Esophagus muscularis mucosa (tissue), 4 donors: Measurements from ENCODE around the gene ACACA. TPM values are rescaled to one million over a fixed set of nuclear protein-coding genes. Genes with fewer than 3 reads are reported as not detected.

Source experiments
- DNase-seq: peaks from one replicate; pipeline ENCODE4 v3.0.0-alpha.2; 2017; ENCODE audit errors: extremely low spot score
- H3K27ac ChIP-seq, 4 donors: fragments of 200-600 bp; sonication (generic); replicated peaks in 1 of 4; 1 replicate in 3 of 4; 2 replicates in 1 of 4; pipeline ENCODE4 v1.5.1; 2016 to 2019; ENCODE audit warnings: mild to moderate bottlenecking in 1 of 4
- H3K27me3 ChIP-seq, 4 donors: fragments of 200-600 bp; sonication (generic); one replicate each; pipeline versions ENCODE4 v1.5.1 to v1.6.0; 2016 to 2019
- H3K36me3 ChIP-seq, 4 donors: fragments of 200-600 bp; sonication (generic); one replicate each; pipeline ENCODE4 v1.5.1; 2016 to 2019
- H3K4me1 ChIP-seq, 4 donors: fragments of 200-600 bp; sonication (generic); one replicate each; pipeline ENCODE4 v1.5.1; 2016 to 2019
- H3K4me3 ChIP-seq, 4 donors: fragments of 200-600 bp; sonication (generic); 1 replicate in 2 of 4; 2 replicates in 2 of 4; pipeline ENCODE4 v1.5.1; 2016 to 2019; ENCODE audit warnings: mild to moderate bottlenecking in 4 of 4, moderate library complexity in 1 of 4
- H3K9me3 ChIP-seq, 4 donors: fragments of 200-600 bp; sonication (generic); 1 replicate in 3 of 4; 2 replicates in 1 of 4; pipeline ENCODE4 v1.5.1; 2016 to 2019
- CTCF ChIP-seq, 3 experiments: fragments of 200-600 bp in 2 of 3; fragments of 450-650 bp in 1 of 3; sonication (generic) in 2 of 3; IDR thresholded peaks; one replicate each; pipeline ENCODE4 v1.5.1; 2017 to 2019; ENCODE audit warnings: antibody characterized with exemption in 3 of 3, mild to moderate bottlenecking in 2 of 3, moderate library complexity in 1 of 3
- EP300 ChIP-seq: sonication (generic); formaldehyde crosslinking; IDR thresholded peaks from one replicate; pipeline ENCODE4 v1.6.1; 2017; ENCODE audit warnings: antibody characterized with exemption
- POLR2A ChIP-seq: fragments of 450-650 bp; IDR thresholded peaks from one replicate; pipeline ENCODE4 v1.6.1; 2017; ENCODE audit warnings: antibody characterized with exemption, moderate library complexity, mild to moderate bottlenecking, low read depth
- POLR2AphosphoS5 ChIP-seq, 2 donors: sonication (generic); formaldehyde crosslinking; IDR thresholded peaks; one replicate each; pipeline ENCODE4 v1.6.1; 2017; ENCODE audit warnings: antibody characterized with exemption in 2 of 2
- WGBS: methylation state at CpG from one replicate; pipeline ENCODE4 v1.1.5; 2018; 5-methylcytosine and 5-hydroxymethylcytosine counted together
- intact Hi-C: fragments of 100-400 bp; cut with DNase I; formaldehyde crosslinking; loops from one replicate; pipeline ENCODE4 v1.15.1; 2023
- total RNA-seq, 4 donors: library from RNA; depleted of rRNA; stranded (reverse); fragments of >200 nt; gene quantifications; one replicate each; pipeline versions ENCODE4 v1.1.0 to v1.2.1, GENCODE V29; 2016

ACACA gene
- total RNA-seq, 4 donors from 2014 or later: 34.0 to 58.0 (median 50.5) TPM

- H3K36me3 ChIP-seq: peaks cover 0 to 51% (median 8%) of the 10 kb centered on the region in 4 donors
- no peak for TF ChIP-seq POLR2AphosphoS5 (IDR thresholded peaks at IDR 0.05)
- no peak for TF ChIP-seq CTCF (IDR thresholded peaks at IDR 0.05)
- no peak for TF ChIP-seq EP300
- TF ChIP-seq POLR2A: no peak
- no peaks in the 10 kb centered on the region for H3K27me3 ChIP-seq
- H3K4me1 ChIP-seq: no peaks in the 10 kb centered on the region
- no peak overlapping the region for H3K27ac ChIP-seq
- no peak for DNase-seq
- intact Hi-C loops: no loop called here
- 81% methylated on average over 2 of the region's 2 CpGs for WGBS
- no peak overlapping the region for H3K4me3 ChIP-seq
- H3K9me3 ChIP-seq: no peaks in the 10 kb centered on the region
Observed at GRCh38 chr17:37212179-37212578, 194.5 kb downstream of the ACACA start.

GRCh38 chr17:37211136-37211535, 195.5 kb downstream of the ACACA start:
- no peaks in the 10 kb centered on the region for H3K9me3 ChIP-seq
- intact Hi-C loops: no loop called here
- no peaks in the 10 kb centered on the region for H3K4me1 ChIP-seq
- WGBS: 88% methylated on average over 2 of the region's 2 CpGs
- peaks cover 0 to 54% (median 11%) of the 10 kb centered on the region in 4 donors for H3K36me3 ChIP-seq
- H3K27me3 ChIP-seq: no peaks in the 10 kb centered on the region
- H3K27ac ChIP-seq: no peak overlapping the region
- DNase-seq: no peak
- H3K4me3 ChIP-seq: no peak overlapping the region
- TF ChIP-seq POLR2A (no peak), EP300 (no peak)

- 84% methylated on average over 1 of the region's 1 CpG for WGBS
- Histone ChIP-seq H3K4me1 (no peaks in the 10 kb centered on the region), H3K9me3 (no peaks in the 10 kb centered on the region), H3K27ac (no peak overlapping the region), H3K27me3 (no peaks in the 10 kb centered on the region), H3K4me3 (no peak overlapping the region), H3K36me3 (peaks cover 3 to 69% (median 28%) of the 10 kb centered on the region in 4 donors)
- no peak for DNase-seq
- TF ChIP-seq POLR2AphosphoS5 (IDR thresholded peaks at IDR 0.05) (no peak), EP300 (no peak), POLR2A (no peak)
- intact Hi-C loops: no loop called here
Observed at GRCh38 chr17:37207103-37207502, 199.5 kb downstream of the ACACA start.

GRCh38 chr17:37206299-37206698, 200.3 kb downstream of the ACACA start:
- Histone ChIP-seq H3K27ac (no peak overlapping the region), H3K36me3 (peaks cover 3 to 70% (median 26%) of the 10 kb centered on the region in 4 donors), H3K4me1 (no peaks in the 10 kb centered on the region), H3K27me3 (no peaks in the 10 kb centered on the region), H3K9me3 (no peaks in the 10 kb centered on the region), H3K4me3 (no peak overlapping the region)
- intact Hi-C loops: no loop called here
- DNase-seq: no peak
- no peak for TF ChIP-seq CTCF (IDR thresholded peaks at IDR 0.05)
- TF ChIP-seq EP300: no peak
- no peak for TF ChIP-seq POLR2A

- TF ChIP-seq POLR2AphosphoS5 (IDR thresholded peaks at IDR 0.05): no peak
- no peak for TF ChIP-seq EP300
- no peak for TF ChIP-seq POLR2A
- TF ChIP-seq CTCF (IDR thresholded peaks at IDR 0.05): no peak
- Histone ChIP-seq H3K9me3 (no peaks in the 10 kb centered on the region), H3K36me3 (peaks cover 3 to 68% (median 22%) of the 10 kb centered on the region in 4 donors), H3K27me3 (no peaks in the 10 kb centered on the region), H3K27ac (no peak overlapping the region), H3K4me3 (no peak overlapping the region), H3K4me1 (no peaks in the 10 kb centered on the region)
- intact Hi-C loops: no loop called here
- 91% methylated on average over 2 of the region's 2 CpGs for WGBS
- no peak for DNase-seq
Observed at GRCh38 chr17:37200497-37200896, 206.1 kb downstream of the ACACA start.

GRCh38 chr17:37197336-37197735, 209.3 kb downstream of the ACACA start:
- Histone ChIP-seq H3K4me3 (no peak overlapping the region), H3K4me1 (no peaks in the 10 kb centered on the region), H3K27ac (no peak overlapping the region), H3K36me3 (peaks cover 0 to 51% (median 3%) of the 10 kb centered on the region in 4 donors), H3K9me3 (no peaks in the 10 kb centered on the region), H3K27me3 (no peaks in the 10 kb centered on the region)
- WGBS: 94% methylated on average over 2 of the region's 2 CpGs
- intact Hi-C loops: no loop called here
- TF ChIP-seq EP300: no peak
- no peak for TF ChIP-seq POLR2AphosphoS5 (IDR thresholded peaks at IDR 0.05)
- no peak for TF ChIP-seq CTCF (IDR thresholded peaks at IDR 0.05)
- TF ChIP-seq POLR2A: no peak
- DNase-seq: no peak
